K562 (cell line): Measurements from ENCODE around the gene EDN2. TPM values are rescaled to one million over a fixed set of nuclear protein-coding genes. Genes with fewer than 3 reads are reported as not detected.

Experiments used
- ATAC-seq: fragments of 200-7000 bp; cut with Tn5 transposase; 3 replicates; pipeline ENCODE4 v1.9.1; 2020; ENCODE audit warnings: moderate library complexity
- BruUV-seq: library from RNA; stranded (reverse); fragments of 400-500 nt; replicated peaks from 2 replicates; lab custom pipeline; 2021; lab: Mats Ljungman, UMichigan
- CTCF ChIA-PET: fragments of 300-600 bp; formaldehyde crosslinking; extraction: SDS; loops from one replicate; lab custom pipeline; 2021; ENCODE audit warnings: low intra/inter-chr PET ratio; lab: Yijun Ruan, JAX
- POLR2A ChIA-PET: fragments of 300-600, 350-650 bp; sonication (Branson Sonifier 250); formaldehyde crosslinking; extraction: SDS; loops from one replicate; lab custom pipeline; 2021; ENCODE audit warnings: antibody characterized with exemption, inconsistent platforms; lab: Yijun Ruan, JAX
- DNase-seq, 4 experiments: peaks; one replicate each; pipeline versions ENCODE4 v3.0.0 to v3.0.0-alpha.2; 2011 to 2018; ENCODE audit warnings: low spot score in 3 of 4, mixed read lengths in 3 of 4; ENCODE audit errors: extremely low read depth in 1 of 4
- FAIRE-seq: peaks from 2 replicates; lab custom pipeline; 2011; peaks lifted over from hg19 to GRCh38; lab: Jason Lieb, UNC
- H2AFZ ChIP-seq: 2 replicates; pipeline ENCODE4 v1.6.0; 2011; ENCODE audit warnings: low read depth, low read length, control low read depth, inconsistent platforms
- H3K27ac ChIP-seq: fragments of 200-600 bp; 3 replicates; pipeline ENCODE4 v1.8.0; 2011; ENCODE audit warnings: low read depth, mild to moderate bottlenecking, control low read depth, inconsistent platforms, low read length, moderate library complexity, mixed read lengths; ENCODE audit errors: extremely low read depth
- H3K27me3 ChIP-seq, 2 experiments: fragments of 300-600 bp in 1 of 2; 2 replicates in 1 of 2; 3 replicates in 1 of 2; pipeline versions ENCODE4 v1.6.0 to v1.8.0; 2011; ENCODE audit warnings: inconsistent platforms in 2 of 2, low read length in 2 of 2, mild to moderate bottlenecking in 1 of 2, mixed read lengths in 1 of 2, moderate library complexity in 1 of 2; ENCODE audit not compliant: control insufficient read depth in 2 of 2, insufficient read depth in 2 of 2
- H3K36me3 ChIP-seq: fragments of 300-600 bp; 3 replicates; pipeline ENCODE4 v1.8.0; 2011; ENCODE audit warnings: mild to moderate bottlenecking, low read length, inconsistent platforms; ENCODE audit not compliant: control insufficient read depth, insufficient read depth
- H3K4me1 ChIP-seq, 2 experiments: fragments of 200-600 bp in 1 of 2; replicated peaks in 1 of 2; 2 replicates in 1 of 2; 3 replicates in 1 of 2; pipeline versions ENCODE4 v1.5.1 to v1.8.0; 2011; ENCODE audit warnings: inconsistent platforms in 2 of 2, low read length in 2 of 2, mild to moderate bottlenecking in 1 of 2, mixed read lengths in 1 of 2, moderate library complexity in 1 of 2; ENCODE audit not compliant: control insufficient read depth in 2 of 2, insufficient read depth in 2 of 2
- H3K4me2 ChIP-seq: 2 replicates; pipeline ENCODE4 v1.6.1; 2011; ENCODE audit warnings: low read length, control low read depth, inconsistent platforms, mixed read lengths; ENCODE audit not compliant: insufficient read depth
- H3K4me3 ChIP-seq: fragments of 200-600 bp; sonication (generic), shearing (Covaris generic); 2 replicates; pipeline ENCODE4 v1.5.1; 2016; ENCODE audit warnings: control low read depth, inconsistent platforms
- H3K79me2 ChIP-seq: fragments of 200-600 bp; 3 replicates; pipeline ENCODE4 v1.8.0; 2011; ENCODE audit warnings: low read length, inconsistent platforms; ENCODE audit not compliant: control insufficient read depth, insufficient read depth
- H3K9ac ChIP-seq, 2 experiments: 2 replicates each; pipeline versions ENCODE4 v1.6.0 to v1.6.1; 2011; ENCODE audit warnings: low read depth in 2 of 2, low read length in 2 of 2, control low read depth in 1 of 2, inconsistent platforms in 1 of 2, mild to moderate bottlenecking in 1 of 2, mixed read lengths in 1 of 2; ENCODE audit not compliant: insufficient read depth in 1 of 2
- H3K9me1 ChIP-seq: one replicate; pipeline ENCODE4 v1.6.0; 2011; ENCODE audit warnings: inconsistent platforms, mild to moderate bottlenecking, low read length, moderate library complexity; ENCODE audit not compliant: control insufficient read depth, insufficient read depth
- H3K9me3 ChIP-seq: replicated peaks from 2 replicates; pipeline ENCODE4 v1.5.1; 2011; ENCODE audit warnings: low read depth, low read length, inconsistent platforms; ENCODE audit not compliant: control insufficient read depth, insufficient read depth
- H4K20me1 ChIP-seq: replicated peaks from 2 replicates; pipeline ENCODE4 v1.6.1; 2011; ENCODE audit warnings: low read length, inconsistent platforms, mixed read lengths; ENCODE audit not compliant: control insufficient read depth, insufficient read depth
- ELK1 ChIP-seq: sonication (generic); formaldehyde crosslinking; IDR thresholded peaks from 2 replicates; pipeline ENCODE4 v1.8.1; 2022; ENCODE audit warnings: missing genetic modification reagents
- HMGXB4 ChIP-seq: sonication (generic); formaldehyde crosslinking; IDR thresholded peaks from 2 replicates; pipeline ENCODE4 v1.8.1; 2023; ENCODE audit warnings: mild to moderate bottlenecking, missing genetic modification reagents
- HNRNPUL1 ChIP-seq: fragments of 200-400 bp; formaldehyde crosslinking; IDR thresholded peaks from 2 replicates; pipeline ENCODE4 v1.6.1; 2017; ENCODE audit warnings: low read length
- MECOM ChIP-seq: fragments of 250-450 bp; sonication (Bioruptor Pico); IDR thresholded peaks from 2 replicates; pipeline ENCODE4 v1.8.0; 2022; ENCODE audit warnings: inconsistent platforms
- SAFB ChIP-seq: fragments of 200-400 bp; formaldehyde crosslinking; IDR thresholded peaks from 2 replicates; pipeline ENCODE4 v1.6.1; 2017; ENCODE audit warnings: low read depth, low read length, borderline replicate concordance
- SREBF1 ChIP-seq: fragments of 150-350 bp; IDR thresholded peaks from 2 replicates; pipeline ENCODE4 v1.6.1; 2014; ENCODE audit warnings: antibody characterized with exemption, low read depth, low read length, borderline replicate concordance
- SRSF9 ChIP-seq: fragments of 200-400 bp; formaldehyde crosslinking; IDR thresholded peaks from 2 replicates; pipeline ENCODE4 v1.6.1; 2017; ENCODE audit warnings: low read depth, low read length, borderline replicate concordance
- TCF15 ChIP-seq: fragments of 250-450 bp; sonication (Bioruptor Pico); IDR thresholded peaks from 2 replicates; pipeline ENCODE4 v1.8.0; 2022; ENCODE audit warnings: moderate library complexity, mild to moderate bottlenecking, inconsistent platforms
- WGBS: fragments of 100-300 bp; shearing (Covaris generic); methylation state at CpG from one replicate; pipeline ENCODE4 v1.1.6; 2016; ENCODE audit warnings: low coverage, mixed read lengths; ENCODE audit not compliant: insufficient coverage; ENCODE audit errors: missing lambda C conversion rate; 5-methylcytosine and 5-hydroxymethylcytosine counted together
- in situ Hi-C: fragments of 300-500 bp; cut with MboI; formaldehyde crosslinking; loops from 4 replicates; pipeline ENCODE4 v1.15.0; 2018; ENCODE audit warnings: inconsistent platforms, mixed read lengths
- intact Hi-C: fragments of 100-400 bp; cut with micrococcal nuclease; formaldehyde crosslinking; loops from 2 replicates; pipeline ENCODE4 v1.14.2; 2022
- polyA plus RNA-seq, 8 experiments: library from polyadenylated mRNA; depleted of rRNA in 4 of 8; stranded (reverse) in 5 of 8; unstranded in 3 of 8; fragments of >200 nt; fragmentation: Nextera tagmentation in 2 of 8; fragmentation: Illumina TruSeq in 1 of 8; extraction: Ambion mirVana in 2 of 8; extraction: Trizol in 1 of 8; gene quantifications; 2 replicates each; pipeline versions ENCODE4 v1.2.1 to v1.2.3, GENCODE V29; 2011 to 2014; ENCODE audit warnings: inconsistent platforms in 1 of 8, missing spikeins in 1 of 8
- total RNA-seq, 7 experiments: library from RNA; depleted of rRNA in 6 of 7; stranded (reverse); fragments of >200 nt in 6 of 7; fragmentation: Illumina TruSeq in 2 of 7; extraction: Trizol in 2 of 7; gene quantifications; 2 replicates each; pipeline versions ENCODE4 v1.2.1 to v1.2.3, GENCODE V29; 2011 to 2021; ENCODE audit warnings: low replicate concordance in 1 of 7
- TF ChIP-seq, protein P1 (sequence below), 2 experiments: fragments of 450-650 bp; formaldehyde crosslinking in 1 of 2; IDR thresholded peaks; 2 replicates each; pipeline versions ENCODE4 v1.4.0 to v1.6.1; 2014 to 2020; ENCODE audit warnings: mild to moderate bottlenecking in 2 of 2, borderline replicate concordance in 1 of 2, low read depth in 1 of 2

The EDN2 gene
- total and polyA plus RNA-seq, 9 of the 15 experiments (the other 6 are each of a cell fraction or from before 2014, with no cell fraction given): not detected

DNA sequence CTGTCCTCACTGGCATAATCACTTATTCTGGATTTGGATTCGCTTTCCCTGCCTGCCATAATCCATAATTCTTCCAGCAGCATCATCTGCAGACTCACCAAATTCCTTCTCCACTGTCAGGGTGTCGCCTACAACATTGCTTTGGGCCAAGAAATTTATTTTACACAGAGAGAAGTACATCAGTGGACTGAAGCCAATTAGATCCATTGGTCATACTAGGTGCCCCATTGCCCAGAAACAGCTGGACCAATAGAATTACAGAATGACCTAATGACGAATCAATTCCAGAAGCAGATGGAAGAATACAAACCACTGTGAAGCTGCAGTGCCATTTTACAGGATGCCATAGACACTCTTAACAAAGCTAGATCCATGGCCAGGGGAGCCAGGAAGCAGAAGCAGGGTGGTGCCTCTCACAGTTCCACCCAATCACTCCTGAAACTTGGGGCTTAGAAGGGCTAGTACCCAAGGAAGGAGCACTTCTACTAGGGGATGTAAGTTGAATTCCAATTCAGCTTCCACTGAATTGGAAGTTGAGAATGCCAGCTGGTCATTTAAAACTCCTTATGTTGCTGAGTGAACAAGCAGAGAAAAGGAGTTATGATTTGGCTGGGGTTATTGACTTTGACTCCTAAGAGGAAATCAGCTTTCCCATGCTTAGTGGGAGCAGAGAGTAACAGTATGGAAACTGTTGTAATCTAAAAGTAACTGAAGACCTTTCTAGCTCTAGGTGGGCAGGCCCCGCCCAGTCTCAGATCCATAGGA, 44.0 kb downstream of the EDN2 start:
- H4K20me1 ChIP-seq: no peaks in the 10 kb centered on the region
- ChIA-PET POLR2A (interaction anchor here (0.8 to 1.2 kb wide), 2 partner anchors 11 to 14 kb away, joined by 3 read pairs; no protein-coding TSS in a partner anchor), CTCF (no interaction called here)
- no peak overlapping the region for H2AFZ ChIP-seq
- BruUV-seq: no TSS peak
- H3K4me3 ChIP-seq: no peak overlapping the region
- DNase-seq (no peak), FAIRE-seq (no peak), ATAC-seq (no peak)
- H3K4me2 ChIP-seq: no peak overlapping the region
- no peak overlapping the region for H3K27ac ChIP-seq
- peaks cover 4 to 7% of the 10 kb centered on the region in 2 experiments; a peak in 2 of 5 replicates for H3K27me3 ChIP-seq
- no peaks in the 10 kb centered on the region for H3K36me3 ChIP-seq
- in situ Hi-C loops: no loop called here
- H3K9me3 ChIP-seq: peaks cover 6% of the 10 kb centered on the region; the same call in 1 of the 2 replicates
- no peaks in the 10 kb centered on the region for H3K79me2 ChIP-seq
- no peaks in the 10 kb centered on the region for H3K9me1 ChIP-seq
- no peaks in the 10 kb centered on the region for H3K4me1 ChIP-seq
- intact Hi-C loops: no loop called here
- WGBS: 0% methylated on average over 4 of the region's 4 CpGs
- H3K9ac ChIP-seq: no peak overlapping the region
- TF ChIP-seq HMGXB4: no peak
- TF ChIP-seq, protein P1, sequence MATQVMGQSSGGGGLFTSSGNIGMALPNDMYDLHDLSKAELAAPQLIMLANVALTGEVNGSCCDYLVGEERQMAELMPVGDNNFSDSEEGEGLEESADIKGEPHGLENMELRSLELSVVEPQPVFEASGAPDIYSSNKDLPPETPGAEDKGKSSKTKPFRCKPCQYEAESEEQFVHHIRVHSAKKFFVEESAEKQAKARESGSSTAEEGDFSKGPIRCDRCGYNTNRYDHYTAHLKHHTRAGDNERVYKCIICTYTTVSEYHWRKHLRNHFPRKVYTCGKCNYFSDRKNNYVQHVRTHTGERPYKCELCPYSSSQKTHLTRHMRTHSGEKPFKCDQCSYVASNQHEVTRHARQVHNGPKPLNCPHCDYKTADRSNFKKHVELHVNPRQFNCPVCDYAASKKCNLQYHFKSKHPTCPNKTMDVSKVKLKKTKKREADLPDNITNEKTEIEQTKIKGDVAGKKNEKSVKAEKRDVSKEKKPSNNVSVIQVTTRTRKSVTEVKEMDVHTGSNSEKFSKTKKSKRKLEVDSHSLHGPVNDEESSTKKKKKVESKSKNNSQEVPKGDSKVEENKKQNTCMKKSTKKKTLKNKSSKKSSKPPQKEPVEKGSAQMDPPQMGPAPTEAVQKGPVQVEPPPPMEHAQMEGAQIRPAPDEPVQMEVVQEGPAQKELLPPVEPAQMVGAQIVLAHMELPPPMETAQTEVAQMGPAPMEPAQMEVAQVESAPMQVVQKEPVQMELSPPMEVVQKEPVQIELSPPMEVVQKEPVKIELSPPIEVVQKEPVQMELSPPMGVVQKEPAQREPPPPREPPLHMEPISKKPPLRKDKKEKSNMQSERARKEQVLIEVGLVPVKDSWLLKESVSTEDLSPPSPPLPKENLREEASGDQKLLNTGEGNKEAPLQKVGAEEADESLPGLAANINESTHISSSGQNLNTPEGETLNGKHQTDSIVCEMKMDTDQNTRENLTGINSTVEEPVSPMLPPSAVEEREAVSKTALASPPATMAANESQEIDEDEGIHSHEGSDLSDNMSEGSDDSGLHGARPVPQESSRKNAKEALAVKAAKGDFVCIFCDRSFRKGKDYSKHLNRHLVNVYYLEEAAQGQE (IDR thresholded peaks at IDR 0.05; ENCODE audit: borderline replicate concordance): no peak
- TF ChIP-seq, protein P1 (CRISPR knock-in tag; IDR thresholded peaks at IDR 0.05; ENCODE audit: low read depth): no peak
- TF ChIP-seq TCF15: no peak
- TF ChIP-seq SREBF1: no peak
- no peak for TF ChIP-seq ELK1 (CRISPR knock-in tag)
- TF ChIP-seq SRSF9: no peak
- no peak for TF ChIP-seq HNRNPUL1
- no peak for TF ChIP-seq SAFB
- TF ChIP-seq MECOM: no peak
